ENCODE data around the gene MAP2K2.

The MAP2K2 gene

DNA sequence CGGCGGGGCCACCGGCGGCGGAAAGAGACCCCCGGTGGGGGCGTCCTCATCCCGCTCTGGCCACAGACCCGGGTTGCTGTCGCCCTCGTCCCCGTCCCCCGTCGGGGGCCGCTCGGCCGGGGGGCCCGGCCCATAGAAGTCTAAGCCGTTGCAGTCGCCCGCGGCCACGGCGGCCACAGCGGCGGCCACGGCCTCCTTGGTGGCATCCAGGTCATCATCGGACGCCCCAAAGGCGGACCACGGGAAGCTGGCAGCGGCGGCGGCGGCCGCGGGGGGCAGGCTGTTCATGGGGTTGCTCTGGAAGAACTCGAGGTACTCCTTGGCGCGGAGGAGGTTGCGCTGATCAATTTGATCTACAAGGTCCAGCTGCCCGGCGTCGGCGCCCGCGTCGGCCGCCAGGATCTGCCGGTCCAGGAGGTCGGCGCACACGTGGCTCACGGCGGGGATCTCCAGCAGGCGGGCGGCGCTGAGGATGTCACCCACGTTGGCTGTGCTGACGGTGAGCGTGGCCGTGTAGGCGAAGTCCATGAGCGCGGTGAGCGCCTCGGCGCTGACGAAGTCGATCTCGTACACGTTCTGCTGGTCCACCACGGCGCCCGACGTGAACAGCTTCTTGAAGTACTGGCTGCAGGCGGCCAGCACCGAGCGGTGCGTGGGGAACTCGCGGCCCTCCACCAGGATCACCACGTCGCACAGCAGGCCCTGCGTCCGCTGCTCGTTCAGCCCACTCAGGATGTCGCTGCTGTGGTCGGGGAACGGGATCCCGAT is 69.3 kb downstream of the MAP2K2 start:
- H3K27ac ChIP-seq, result no peak overlapping the region
- TF ChIP-seq, protein P1, sequence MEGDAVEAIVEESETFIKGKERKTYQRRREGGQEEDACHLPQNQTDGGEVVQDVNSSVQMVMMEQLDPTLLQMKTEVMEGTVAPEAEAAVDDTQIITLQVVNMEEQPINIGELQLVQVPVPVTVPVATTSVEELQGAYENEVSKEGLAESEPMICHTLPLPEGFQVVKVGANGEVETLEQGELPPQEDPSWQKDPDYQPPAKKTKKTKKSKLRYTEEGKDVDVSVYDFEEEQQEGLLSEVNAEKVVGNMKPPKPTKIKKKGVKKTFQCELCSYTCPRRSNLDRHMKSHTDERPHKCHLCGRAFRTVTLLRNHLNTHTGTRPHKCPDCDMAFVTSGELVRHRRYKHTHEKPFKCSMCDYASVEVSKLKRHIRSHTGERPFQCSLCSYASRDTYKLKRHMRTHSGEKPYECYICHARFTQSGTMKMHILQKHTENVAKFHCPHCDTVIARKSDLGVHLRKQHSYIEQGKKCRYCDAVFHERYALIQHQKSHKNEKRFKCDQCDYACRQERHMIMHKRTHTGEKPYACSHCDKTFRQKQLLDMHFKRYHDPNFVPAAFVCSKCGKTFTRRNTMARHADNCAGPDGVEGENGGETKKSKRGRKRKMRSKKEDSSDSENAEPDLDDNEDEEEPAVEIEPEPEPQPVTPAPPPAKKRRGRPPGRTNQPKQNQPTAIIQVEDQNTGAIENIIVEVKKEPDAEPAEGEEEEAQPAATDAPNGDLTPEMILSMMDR (conservative IDR thresholded peaks at IDR 0.05), result no peak

DNA sequence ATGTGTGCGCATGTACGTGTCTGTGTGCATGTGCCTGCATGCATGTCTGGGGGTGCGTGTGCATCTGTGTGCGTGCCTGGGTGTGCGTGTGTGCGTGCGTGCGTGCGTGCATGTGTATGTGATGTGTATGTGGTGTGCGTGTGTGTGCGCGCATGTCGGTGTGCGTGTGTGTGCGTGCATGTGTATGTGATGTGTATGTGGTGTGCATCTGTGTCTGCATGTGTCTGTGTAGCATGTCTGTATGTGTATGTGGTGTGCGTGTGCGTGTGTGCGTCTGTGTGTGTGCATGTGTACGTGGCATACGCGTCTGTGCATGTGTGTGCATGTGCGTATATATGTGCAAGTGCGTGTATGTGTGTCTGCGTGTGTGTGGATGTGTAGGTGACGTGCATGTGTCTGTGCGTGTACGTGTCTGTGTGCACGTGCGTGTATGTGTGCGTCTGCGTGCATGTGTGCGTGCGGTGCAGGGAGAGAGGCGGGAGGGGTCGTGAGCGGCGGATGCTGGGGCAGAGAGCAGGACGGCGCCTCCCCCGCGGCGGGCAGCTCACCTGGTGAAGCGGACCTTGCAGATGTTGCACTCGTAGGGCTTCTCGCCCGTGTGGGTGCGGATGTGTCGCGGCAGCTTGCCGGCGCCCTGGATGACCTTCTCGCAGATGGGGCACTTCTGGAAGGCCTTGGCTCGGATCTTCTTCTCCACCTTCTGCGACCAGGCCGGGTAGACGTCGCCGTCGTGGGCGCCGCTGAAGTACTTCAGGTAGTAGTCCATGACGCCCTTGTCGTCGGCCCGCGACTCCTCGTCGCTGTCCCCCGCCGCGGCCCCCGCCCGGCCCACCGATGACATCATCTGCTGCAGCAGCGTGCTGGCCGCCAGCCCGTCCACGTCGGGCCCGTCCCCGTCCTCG is 70.2 kb downstream of the MAP2K2 start:
- no peak overlapping the region for H3K27ac ChIP-seq
- TF ChIP-seq, protein P1 (conservative IDR thresholded peaks at IDR 0.05), result no peak

DNA sequence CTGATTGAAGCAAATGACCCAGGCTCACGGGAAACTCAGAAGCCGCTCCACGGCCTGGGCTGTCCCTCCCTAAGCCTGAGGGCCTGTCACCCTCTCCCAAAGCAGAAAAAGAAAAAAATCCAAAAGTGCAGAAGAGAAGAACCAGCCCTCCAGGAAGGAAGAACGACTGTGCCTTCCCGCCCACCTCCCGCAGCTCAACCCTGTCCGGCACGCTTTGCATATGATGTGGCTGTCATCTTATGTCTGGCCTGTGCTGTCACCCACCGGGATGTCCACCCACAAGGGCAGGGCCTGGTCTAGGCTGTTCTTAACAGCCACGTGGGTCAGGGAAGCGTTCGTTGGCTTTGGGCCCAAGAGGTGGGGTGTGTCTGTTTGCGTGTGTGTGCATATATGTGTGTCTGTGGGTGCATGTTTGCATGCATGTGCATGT is 70.9 kb downstream of the MAP2K2 start:
- TF ChIP-seq, protein P1 (conservative IDR thresholded peaks at IDR 0.05), result no peak
- no peak overlapping the region for H3K27ac ChIP-seq

DNA sequence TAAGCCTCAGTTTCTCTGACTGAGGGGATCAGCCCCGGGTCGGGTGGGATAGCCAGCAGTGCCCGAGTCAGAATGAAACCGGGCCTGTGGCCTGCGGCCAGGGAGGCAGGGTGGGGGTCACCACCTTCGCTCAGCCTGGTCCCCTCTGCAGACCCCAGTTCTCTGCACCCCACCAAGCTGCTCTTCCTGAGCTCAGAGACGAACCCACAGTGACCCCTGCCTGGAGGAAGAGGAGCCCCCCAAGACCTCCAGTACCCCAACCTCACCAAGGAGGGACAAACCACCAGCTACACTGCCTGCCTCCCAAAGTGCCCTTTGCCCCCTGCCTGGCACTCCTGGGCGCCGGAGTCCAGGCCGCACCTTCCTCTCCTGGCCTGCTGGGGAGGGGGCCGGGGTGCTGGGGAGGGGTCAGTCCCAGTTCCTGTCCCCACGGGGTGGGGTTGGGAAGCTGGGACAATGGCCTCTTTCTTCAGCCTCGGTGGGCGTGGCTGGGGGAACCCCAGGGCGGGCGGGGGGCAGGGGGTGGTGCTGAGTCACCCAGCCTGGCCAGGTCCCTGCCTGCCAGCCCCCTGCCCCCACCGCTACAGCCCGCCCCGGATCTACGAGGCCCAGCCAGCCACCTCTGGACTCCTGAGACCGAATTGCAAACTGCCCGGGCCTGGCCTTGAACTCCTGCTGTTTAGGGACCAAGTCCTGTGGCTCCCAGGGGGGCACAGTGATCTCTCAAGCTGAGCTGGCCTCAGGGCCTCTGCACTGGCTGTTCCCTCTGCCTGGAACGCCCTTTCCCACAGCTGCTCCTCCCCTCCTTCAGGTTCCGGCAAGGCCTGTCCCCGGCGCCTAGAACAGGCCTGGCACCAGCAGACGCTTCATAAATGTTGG is 71.6 kb downstream of the MAP2K2 start:
- H3K27ac ChIP-seq, result no peak overlapping the region
- TF ChIP-seq, protein P1 (conservative IDR thresholded peaks at IDR 0.05), result no peak

DNA sequence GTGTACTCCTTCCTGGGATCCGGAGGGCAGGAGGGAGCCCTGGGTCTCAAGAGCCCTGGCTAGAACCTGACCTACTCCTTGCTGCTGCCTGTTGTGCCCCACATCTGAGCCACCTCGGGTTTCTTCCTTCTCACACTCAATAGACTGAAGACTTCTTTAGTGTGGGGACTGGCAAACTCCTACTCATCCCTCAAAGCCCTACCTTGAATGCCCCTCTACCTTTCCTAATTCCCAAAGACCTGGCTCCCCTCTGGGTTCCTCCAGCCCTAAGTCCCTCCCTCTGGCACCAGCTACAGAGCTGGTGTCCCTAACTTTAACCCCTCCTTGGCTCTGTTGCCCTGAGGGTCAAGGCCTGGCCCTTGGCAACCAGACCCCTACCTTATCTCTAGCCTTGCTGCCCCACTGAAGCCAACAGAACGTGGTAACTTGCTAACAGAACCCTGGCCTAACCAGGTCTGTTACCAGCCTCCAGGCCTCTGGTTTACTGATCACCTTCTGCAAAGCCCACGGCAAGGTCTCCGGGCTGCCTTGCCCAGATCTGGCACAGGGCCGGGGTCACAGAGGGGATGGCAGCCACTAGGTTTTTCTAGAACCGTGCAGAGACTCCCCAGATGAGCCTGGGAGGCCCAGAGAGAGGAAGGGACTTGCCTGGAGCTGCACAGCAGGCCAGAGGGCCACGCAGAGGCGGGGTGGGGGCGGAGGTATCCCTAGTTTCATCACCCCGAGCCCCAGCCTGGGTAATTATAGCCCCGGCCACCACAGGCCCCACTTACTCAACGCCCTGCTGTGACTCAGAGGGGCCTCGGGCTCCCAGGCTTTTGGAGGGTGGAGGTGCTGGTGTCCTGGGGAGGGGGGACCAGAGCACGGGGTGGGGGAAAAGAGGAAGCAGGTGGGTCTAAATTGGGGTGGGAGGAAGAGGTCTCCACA is 72.5 kb downstream of the MAP2K2 start:
- H3K27ac ChIP-seq, result no peak overlapping the region
- TF ChIP-seq, protein P1 (conservative IDR thresholded peaks at IDR 0.05), result no peak

DNA sequence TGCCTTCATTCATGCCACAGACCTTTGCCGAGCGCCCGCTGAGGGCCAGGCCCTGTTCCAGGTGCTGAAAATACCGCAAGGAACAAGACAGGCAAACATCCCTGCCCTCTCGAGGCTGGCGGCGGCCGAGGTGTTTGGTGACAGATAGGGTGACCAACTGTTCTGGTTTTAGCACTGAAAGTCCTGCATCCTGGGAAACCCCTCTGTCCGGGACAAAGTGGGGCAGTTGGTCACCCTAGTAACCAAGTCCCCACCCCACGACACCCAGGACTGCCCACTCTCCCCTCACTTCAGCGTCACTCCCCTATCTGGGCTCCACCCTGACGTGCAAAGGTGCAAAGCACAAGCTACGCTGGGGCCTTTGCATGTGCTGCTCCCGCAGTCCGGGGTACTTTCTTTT is 74.5 kb downstream of the MAP2K2 start:
- TF ChIP-seq, protein P1 (conservative IDR thresholded peaks at IDR 0.05), result no peak
- no peak overlapping the region for H3K27ac ChIP-seq
